Measurements from ENCODE around the gene ARFGAP1. TPM values are rescaled to one million over a fixed set of nuclear protein-coding genes. Genes with fewer than 3 reads are reported as not detected.
A peak's percentile ranks its signal among the peaks of the same experiment; 100 is the strongest.

ARFGAP1 gene
- total RNA-seq, 1 donor from 2014 or later = 93.6 TPM

- Mint-ChIP-seq H3K9me3 (ENCODE audit: unreplicated experiment) (peaks cover 16% of the 10 kb centered on the region), H3K36me3 (ENCODE audit: unreplicated experiment) (peaks cover 11% of the 10 kb centered on the region), H3K4me3 (ENCODE audit: unreplicated experiment) (peak within 1 kb of the TSS; percentile 94), H3K27ac (ENCODE audit: unreplicated experiment) (peak within 1 kb of the TSS; percentile 99), H3K27me3 (ENCODE audit: unreplicated experiment) (peaks cover 13% of the 10 kb centered on the region), H3K4me1 (ENCODE audit: low read depth, unreplicated experiment) (peaks cover 43% of the 10 kb centered on the region)
- TF ChIP-seq, protein P1, sequence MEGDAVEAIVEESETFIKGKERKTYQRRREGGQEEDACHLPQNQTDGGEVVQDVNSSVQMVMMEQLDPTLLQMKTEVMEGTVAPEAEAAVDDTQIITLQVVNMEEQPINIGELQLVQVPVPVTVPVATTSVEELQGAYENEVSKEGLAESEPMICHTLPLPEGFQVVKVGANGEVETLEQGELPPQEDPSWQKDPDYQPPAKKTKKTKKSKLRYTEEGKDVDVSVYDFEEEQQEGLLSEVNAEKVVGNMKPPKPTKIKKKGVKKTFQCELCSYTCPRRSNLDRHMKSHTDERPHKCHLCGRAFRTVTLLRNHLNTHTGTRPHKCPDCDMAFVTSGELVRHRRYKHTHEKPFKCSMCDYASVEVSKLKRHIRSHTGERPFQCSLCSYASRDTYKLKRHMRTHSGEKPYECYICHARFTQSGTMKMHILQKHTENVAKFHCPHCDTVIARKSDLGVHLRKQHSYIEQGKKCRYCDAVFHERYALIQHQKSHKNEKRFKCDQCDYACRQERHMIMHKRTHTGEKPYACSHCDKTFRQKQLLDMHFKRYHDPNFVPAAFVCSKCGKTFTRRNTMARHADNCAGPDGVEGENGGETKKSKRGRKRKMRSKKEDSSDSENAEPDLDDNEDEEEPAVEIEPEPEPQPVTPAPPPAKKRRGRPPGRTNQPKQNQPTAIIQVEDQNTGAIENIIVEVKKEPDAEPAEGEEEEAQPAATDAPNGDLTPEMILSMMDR (IDR thresholded peaks at IDR 0.05; ENCODE audit: partially characterized antibody, unreplicated experiment) = no peak
- no peak for DNase-seq
Measured at GRCh38 chr20:63254232-63254605, 18.4 kb upstream of the ARFGAP1 start, which contains the start of gene NKAIN4. TSS of gene NKAIN4 (minus strand) at chr20:63254463. CDS start at chr20:63254450, 13 bp downstream.

DNA sequence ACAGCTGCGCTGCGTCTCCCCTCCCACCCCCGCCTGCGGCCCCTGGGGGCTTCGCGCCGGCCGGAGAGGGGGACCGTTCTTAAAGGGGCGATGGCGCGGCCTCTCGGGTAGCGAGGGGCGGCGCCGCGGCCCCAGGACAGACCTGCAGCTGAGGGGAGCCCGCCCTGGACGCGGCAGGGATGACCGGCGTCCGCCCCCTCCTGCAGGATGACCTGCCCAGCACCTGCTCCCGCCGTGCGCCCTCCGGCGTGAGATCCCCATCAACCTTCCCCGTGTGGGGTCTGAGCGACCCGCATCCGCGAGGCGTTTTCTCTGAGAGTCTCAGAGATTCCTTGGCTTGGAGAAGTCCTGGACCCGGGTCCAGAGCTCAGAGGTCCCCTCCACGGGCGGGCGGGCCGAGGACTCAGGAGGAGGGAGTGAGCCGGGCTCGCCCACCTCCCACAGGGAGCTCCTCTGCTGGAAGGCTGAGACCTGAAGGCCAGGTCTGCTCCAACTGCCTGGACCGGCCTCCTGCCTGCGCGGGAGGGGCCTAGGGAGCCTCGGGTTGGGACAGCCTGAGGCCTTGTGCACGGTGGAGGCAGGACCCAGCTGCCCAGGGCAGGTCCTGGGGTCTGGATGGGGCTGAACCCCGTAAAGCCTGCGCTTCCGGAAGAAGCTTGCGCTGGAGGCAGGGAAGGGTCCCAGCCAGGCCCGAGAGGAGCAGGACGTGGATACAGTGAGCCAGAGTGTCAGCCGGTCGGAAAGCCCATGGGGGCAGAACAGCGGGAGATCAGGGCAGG, 17.8 kb upstream of the ARFGAP1 start:
- Mint-ChIP-seq H3K27me3 (ENCODE audit: unreplicated experiment) (peaks cover 13% of the 10 kb centered on the region), H3K27ac (ENCODE audit: unreplicated experiment) (peak overlapping the region; percentile 90), H3K4me1 (ENCODE audit: low read depth, unreplicated experiment) (peaks cover 42% of the 10 kb centered on the region), H3K9me3 (ENCODE audit: unreplicated experiment) (peaks cover 16% of the 10 kb centered on the region), H3K4me3 (ENCODE audit: unreplicated experiment) (peak overlapping the region; percentile 72), H3K36me3 (ENCODE audit: unreplicated experiment) (peaks cover 11% of the 10 kb centered on the region)
- TF ChIP-seq, protein P1 (IDR thresholded peaks at IDR 0.05; ENCODE audit: partially characterized antibody, unreplicated experiment) = peak; percentile 35
- peak; percentile 82 for DNase-seq

GRCh38 chr20:63255931-63256704, 16.5 kb upstream of the ARFGAP1 start:
- Mint-ChIP-seq H3K9me3 (ENCODE audit: unreplicated experiment) (peaks cover 15% of the 10 kb centered on the region), H3K4me1 (ENCODE audit: low read depth, unreplicated experiment) (peaks cover 40% of the 10 kb centered on the region), H3K27ac (ENCODE audit: unreplicated experiment) (peak overlapping the region; percentile 14), H3K4me3 (ENCODE audit: unreplicated experiment) (peak overlapping the region; percentile 46), H3K36me3 (ENCODE audit: unreplicated experiment) (peaks cover 11% of the 10 kb centered on the region), H3K27me3 (ENCODE audit: unreplicated experiment) (peaks cover 13% of the 10 kb centered on the region)
- DNase-seq = no peak
- TF ChIP-seq, protein P1 (IDR thresholded peaks at IDR 0.05; ENCODE audit: partially characterized antibody, unreplicated experiment) = no peak

GRCh38 chr20:63256954-63257353, 15.7 kb upstream of the ARFGAP1 start:
- H3K4me3 Mint-ChIP-seq (ENCODE audit: unreplicated experiment) = peak overlapping the region; percentile 67
- peaks cover 41% of the 10 kb centered on the region for H3K4me1 Mint-ChIP-seq (ENCODE audit: low read depth, unreplicated experiment)
- peaks cover 14% of the 10 kb centered on the region for H3K9me3 Mint-ChIP-seq (ENCODE audit: unreplicated experiment)
- DNase-seq = no peak
- TF ChIP-seq, protein P1 (IDR thresholded peaks at IDR 0.05; ENCODE audit: partially characterized antibody, unreplicated experiment) = no peak
- H3K36me3 Mint-ChIP-seq (ENCODE audit: unreplicated experiment) = peaks cover 11% of the 10 kb centered on the region
- H3K27me3 Mint-ChIP-seq (ENCODE audit: unreplicated experiment) = peaks cover 13% of the 10 kb centered on the region
- H3K27ac Mint-ChIP-seq (ENCODE audit: unreplicated experiment) = peak overlapping the region; percentile 34

Measured in glutamatergic neuron (in vitro differentiated cells).